DND-41 (cell line): ENCODE data around the gene ELOVL6.

Source experiments
- ATAC-seq: fragments of 200-7000 bp; cut with Tn5 transposase; 3 replicates; pipeline ENCODE4 v1.9.1; 2021; ENCODE audit warnings: low read depth; ENCODE audit not compliant: insufficient read depth
- DNase-seq: peaks from one replicate; pipeline ENCODE4 v3.0.0-alpha.2; 2020
- H2AFZ ChIP-seq: 2 replicates; pipeline ENCODE4 v1.6.0; 2012; ENCODE audit warnings: low read depth, low read length
- H3K27ac ChIP-seq: 2 replicates; pipeline ENCODE4 v1.5.1; 2012; ENCODE audit warnings: low read length, inconsistent platforms
- H3K27me3 ChIP-seq: fragments of 200-600 bp; sonication (generic); 2 replicates; pipeline ENCODE4 v1.6.0; 2012; ENCODE audit warnings: low read length, mild to moderate bottlenecking, inconsistent platforms; ENCODE audit not compliant: insufficient read depth, poor library complexity
- H3K36me3 ChIP-seq: 2 replicates; pipeline ENCODE4 v1.5.1; 2012; ENCODE audit warnings: low read length, inconsistent platforms; ENCODE audit not compliant: insufficient read depth
- H3K4me1 ChIP-seq: 2 replicates; pipeline ENCODE4 v1.5.1; 2012; ENCODE audit warnings: mild to moderate bottlenecking, low read length; ENCODE audit not compliant: insufficient read depth
- H3K4me2 ChIP-seq: 2 replicates; pipeline ENCODE4 v1.6.0; 2012; ENCODE audit warnings: mild to moderate bottlenecking, moderate library complexity, low read length, inconsistent platforms; ENCODE audit not compliant: insufficient read depth
- H3K4me3 ChIP-seq, 2 experiments: fragments of 200-600 bp in 1 of 2; shearing (Covaris generic) in 1 of 2; 2 replicates each; pipeline ENCODE4 v1.5.1; 2012 to 2016; ENCODE audit warnings: inconsistent platforms in 2 of 2, low read length in 2 of 2, mild to moderate bottlenecking in 2 of 2, low read depth in 1 of 2, moderate library complexity in 1 of 2
- H3K79me2 ChIP-seq: 2 replicates; pipeline ENCODE4 v1.6.0; 2012; ENCODE audit warnings: low read length, inconsistent platforms; ENCODE audit not compliant: insufficient read depth
- H3K9ac ChIP-seq: 2 replicates; pipeline ENCODE4 v1.6.0; 2012; ENCODE audit warnings: low read depth, mild to moderate bottlenecking, inconsistent platforms, low read length, moderate library complexity
- H3K9me3 ChIP-seq: 2 replicates; pipeline ENCODE4 v1.5.1; 2012; ENCODE audit warnings: low read length, moderate library complexity, mild to moderate bottlenecking, inconsistent platforms; ENCODE audit not compliant: insufficient read depth, severe bottlenecking
- H4K20me1 ChIP-seq: 2 replicates; pipeline ENCODE4 v1.6.0; 2012; ENCODE audit warnings: low read length; ENCODE audit not compliant: insufficient read depth
- CTCF ChIP-seq: IDR thresholded peaks from 2 replicates; pipeline ENCODE4 v1.5.1; 2012; ENCODE audit warnings: borderline replicate concordance, low read length, moderate library complexity, mild to moderate bottlenecking; ENCODE audit not compliant: poor library complexity, severe bottlenecking; ENCODE audit errors: extremely low read depth
- EZH2 ChIP-seq: IDR thresholded peaks from 3 replicates; pipeline ENCODE4 v1.6.1; 2012; ENCODE audit warnings: borderline replicate concordance, low read depth, mild to moderate bottlenecking, moderate library complexity, low read length, inconsistent platforms; ENCODE audit not compliant: severe bottlenecking

Gene ELOVL6

DNA sequence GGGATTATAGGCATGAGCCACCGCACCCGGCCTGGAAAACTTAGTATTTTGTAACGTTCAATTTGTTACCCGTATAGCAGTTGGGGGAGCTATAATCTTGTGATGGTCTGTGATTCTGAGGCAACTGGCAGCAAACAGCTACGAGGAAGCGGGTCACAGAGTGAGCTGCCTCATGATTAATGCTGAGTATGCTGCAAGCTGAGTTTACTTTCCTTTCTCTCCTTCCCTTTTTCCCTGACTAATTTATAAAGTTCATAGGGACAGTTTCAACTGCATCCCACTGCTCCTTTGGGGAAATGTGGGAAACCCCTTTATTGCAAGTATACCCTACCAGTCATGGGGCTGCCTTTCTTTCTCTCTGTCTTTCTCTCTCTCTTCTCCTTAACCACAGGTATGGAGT, 17.7 kb upstream of the ELOVL6 start:
- ATAC-seq (no peak), DNase-seq (no peak)

GRCh38 chr4:110211770-110212061, 13.3 kb upstream of the ELOVL6 start:
- no peak overlapping the region for H2AFZ ChIP-seq
- TF ChIP-seq EZH2: no peak
- no peak for TF ChIP-seq CTCF
- no peak overlapping the region for H3K9ac ChIP-seq

More for the DNA sequence above, 17.7 kb upstream of the ELOVL6 start:
- Histone ChIP-seq H3K4me2 (no peak overlapping the region), H3K4me1 (peaks cover 13% of the 10 kb centered on the region), H3K79me2 (no peaks in the 10 kb centered on the region), H4K20me1 (no peaks in the 10 kb centered on the region), H3K9me3 (peaks cover 9% of the 10 kb centered on the region), H3K27me3 (no peaks in the 10 kb centered on the region), H3K4me3 (no peak overlapping the region), H3K9ac (no peak overlapping the region), H3K27ac (no peak overlapping the region), H3K36me3 (no peaks in the 10 kb centered on the region), H2AFZ (no peak overlapping the region)
- TF ChIP-seq CTCF (no peak), EZH2 (no peak)

GRCh38 chr4:110211007-110211769, 12.8 kb upstream of the ELOVL6 start:
- Histone ChIP-seq H4K20me1 (no peaks in the 10 kb centered on the region), H3K4me3 (no peak overlapping the region), H3K9ac (no peak overlapping the region), H3K4me1 (no peaks in the 10 kb centered on the region), H3K27me3 (no peaks in the 10 kb centered on the region), H3K4me2 (peak overlapping the region; percentile 42; the same call in 1 of the 2 replicates), H3K9me3 (no peaks in the 10 kb centered on the region), H2AFZ (no peak overlapping the region), H3K27ac (no peak overlapping the region), H3K79me2 (no peaks in the 10 kb centered on the region), H3K36me3 (no peaks in the 10 kb centered on the region)
- no peak for TF ChIP-seq EZH2
- TF ChIP-seq CTCF: peak; percentile 86
- peak; percentile 88 for ATAC-seq
- DNase-seq: peak; percentile 51

More at GRCh38 chr4:110211770-110212061, 13.3 kb upstream of the ELOVL6 start:
- no peak overlapping the region for H3K4me3 ChIP-seq
- no peak overlapping the region for H3K27ac ChIP-seq
- H3K9me3 ChIP-seq: no peaks in the 10 kb centered on the region
- no peaks in the 10 kb centered on the region for H3K27me3 ChIP-seq
- DNase-seq (no peak), ATAC-seq (no peak)
- no peaks in the 10 kb centered on the region for H3K79me2 ChIP-seq
- no peaks in the 10 kb centered on the region for H3K36me3 ChIP-seq
- no peak overlapping the region for H3K4me2 ChIP-seq
- H3K4me1 ChIP-seq: no peaks in the 10 kb centered on the region
- H4K20me1 ChIP-seq: no peaks in the 10 kb centered on the region

- Histone ChIP-seq H3K9ac (no peak overlapping the region), H3K79me2 (no peaks in the 10 kb centered on the region), H3K4me2 (no peak overlapping the region), H3K27me3 (no peaks in the 10 kb centered on the region), H2AFZ (no peak overlapping the region), H3K36me3 (no peaks in the 10 kb centered on the region), H3K9me3 (no peaks in the 10 kb centered on the region), H3K4me3 (no peak overlapping the region), H3K27ac (no peak overlapping the region), H4K20me1 (no peaks in the 10 kb centered on the region), H3K4me1 (no peaks in the 10 kb centered on the region)
- no peak for TF ChIP-seq EZH2
- TF ChIP-seq CTCF: no peak
- ATAC-seq (no peak), DNase-seq (no peak)
These were observed 10.0 kb upstream of the ELOVL6 start for GRCh38 chr4:110208419-110208818.
